ENCODE measurements around the gene CDH4.

- TF ChIP-seq, protein P1, sequence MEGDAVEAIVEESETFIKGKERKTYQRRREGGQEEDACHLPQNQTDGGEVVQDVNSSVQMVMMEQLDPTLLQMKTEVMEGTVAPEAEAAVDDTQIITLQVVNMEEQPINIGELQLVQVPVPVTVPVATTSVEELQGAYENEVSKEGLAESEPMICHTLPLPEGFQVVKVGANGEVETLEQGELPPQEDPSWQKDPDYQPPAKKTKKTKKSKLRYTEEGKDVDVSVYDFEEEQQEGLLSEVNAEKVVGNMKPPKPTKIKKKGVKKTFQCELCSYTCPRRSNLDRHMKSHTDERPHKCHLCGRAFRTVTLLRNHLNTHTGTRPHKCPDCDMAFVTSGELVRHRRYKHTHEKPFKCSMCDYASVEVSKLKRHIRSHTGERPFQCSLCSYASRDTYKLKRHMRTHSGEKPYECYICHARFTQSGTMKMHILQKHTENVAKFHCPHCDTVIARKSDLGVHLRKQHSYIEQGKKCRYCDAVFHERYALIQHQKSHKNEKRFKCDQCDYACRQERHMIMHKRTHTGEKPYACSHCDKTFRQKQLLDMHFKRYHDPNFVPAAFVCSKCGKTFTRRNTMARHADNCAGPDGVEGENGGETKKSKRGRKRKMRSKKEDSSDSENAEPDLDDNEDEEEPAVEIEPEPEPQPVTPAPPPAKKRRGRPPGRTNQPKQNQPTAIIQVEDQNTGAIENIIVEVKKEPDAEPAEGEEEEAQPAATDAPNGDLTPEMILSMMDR (optimal IDR thresholded peaks at IDR 0.05 in 1 of 3, IDR thresholded peaks at IDR 0.05 in 1 of 3, conservative IDR thresholded peaks at IDR 0.05 in 1 of 3; ENCODE audit: extremely low read depth in 1 of 3, insufficient read depth in 2 of 3, low read length in 3 of 3), result no peak
- no peak for TF ChIP-seq EZH2 (IDR thresholded peaks at IDR 0.05; ENCODE audit: low read length)
Measured at GRCh38 chr20:61397790-61398189, 145.7 kb downstream of the CDH4 start.

All from keratinocyte (primary cell).